Measurements from ENCODE around the gene ARHGAP5.

DNA sequence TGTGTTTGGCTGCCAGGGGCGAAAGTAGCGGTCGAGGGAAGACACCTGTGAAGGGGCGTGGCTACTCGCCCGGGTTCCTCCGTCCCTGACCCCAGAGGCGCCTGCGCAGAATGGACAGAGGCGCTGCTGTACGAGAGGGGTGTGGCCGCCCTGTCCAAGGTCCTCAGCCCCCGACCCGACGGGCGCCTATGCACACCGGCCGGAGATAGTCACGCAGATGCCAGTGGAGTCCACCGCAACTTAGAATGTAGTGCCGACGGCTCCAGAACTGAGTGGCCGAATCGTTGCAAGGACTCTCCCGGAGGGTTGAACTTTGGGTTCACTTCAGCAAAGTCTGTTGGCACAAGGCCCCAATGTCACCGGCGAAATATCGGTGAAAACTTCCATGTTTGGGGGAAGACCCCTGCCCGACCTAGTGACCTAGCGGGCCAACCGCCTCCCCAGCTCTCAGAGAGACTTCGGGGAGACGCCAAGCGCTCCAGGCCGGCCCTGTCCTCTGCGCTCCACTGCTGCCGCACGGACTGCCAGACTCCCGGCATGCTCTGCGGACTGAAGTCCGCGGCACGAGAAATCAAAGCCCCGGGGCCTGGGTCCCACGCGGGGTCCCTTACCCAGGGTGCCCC, 124.2 kb downstream of the ARHGAP5 start:
- no peak for TF ChIP-seq PRDM10 (IDR thresholded peaks at IDR 0.05; ENCODE audit: partially characterized antibody)
- TF ChIP-seq CBX1 (IDR thresholded peaks at IDR 0.05; ENCODE audit: low read depth): no peak
- TF ChIP-seq CBX5 (IDR thresholded peaks at IDR 0.05; ENCODE audit: borderline replicate concordance, low read depth): no peak
- TF ChIP-seq FUS (optimal IDR thresholded peaks at IDR 0.05; ENCODE audit: low read depth, low read length): no peak
- no peak for TF ChIP-seq TAF15 (IDR thresholded peaks at IDR 0.05; ENCODE audit: low read depth, low read length)
- no peak for TF ChIP-seq ZBTB33 (CRISPR knock-in tag; IDR thresholded peaks at IDR 0.05)
- TF ChIP-seq ZNF263 (CRISPR knock-in tag; IDR thresholded peaks at IDR 0.05; ENCODE audit: borderline replicate concordance): no peak
- TF ChIP-seq, protein P1, sequence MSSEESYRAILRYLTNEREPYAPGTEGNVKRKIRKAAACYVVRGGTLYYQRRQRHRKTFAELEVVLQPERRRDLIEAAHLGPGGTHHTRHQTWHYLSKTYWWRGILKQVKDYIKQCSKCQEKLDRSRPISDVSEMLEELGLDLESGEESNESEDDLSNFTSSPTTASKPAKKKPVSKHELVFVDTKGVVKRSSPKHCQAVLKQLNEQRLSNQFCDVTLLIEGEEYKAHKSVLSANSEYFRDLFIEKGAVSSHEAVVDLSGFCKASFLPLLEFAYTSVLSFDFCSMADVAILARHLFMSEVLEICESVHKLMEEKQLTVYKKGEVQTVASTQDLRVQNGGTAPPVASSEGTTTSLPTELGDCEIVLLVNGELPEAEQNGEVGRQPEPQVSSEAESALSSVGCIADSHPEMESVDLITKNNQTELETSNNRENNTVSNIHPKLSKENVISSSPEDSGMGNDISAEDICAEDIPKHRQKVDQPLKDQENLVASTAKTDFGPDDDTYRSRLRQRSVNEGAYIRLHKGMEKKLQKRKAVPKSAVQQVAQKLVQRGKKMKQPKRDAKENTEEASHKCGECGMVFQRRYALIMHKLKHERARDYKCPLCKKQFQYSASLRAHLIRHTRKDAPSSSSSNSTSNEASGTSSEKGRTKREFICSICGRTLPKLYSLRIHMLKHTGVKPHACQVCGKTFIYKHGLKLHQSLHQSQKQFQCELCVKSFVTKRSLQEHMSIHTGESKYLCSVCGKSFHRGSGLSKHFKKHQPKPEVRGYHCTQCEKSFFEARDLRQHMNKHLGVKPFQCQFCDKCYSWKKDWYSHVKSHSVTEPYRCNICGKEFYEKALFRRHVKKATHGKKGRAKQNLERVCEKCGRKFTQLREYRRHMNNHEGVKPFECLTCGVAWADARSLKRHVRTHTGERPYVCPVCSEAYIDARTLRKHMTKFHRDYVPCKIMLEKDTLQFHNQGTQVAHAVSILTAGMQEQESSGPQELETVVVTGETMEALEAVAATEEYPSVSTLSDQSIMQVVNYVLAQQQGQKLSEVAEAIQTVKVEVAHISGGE (CRISPR knock-in tag; IDR thresholded peaks at IDR 0.05): no peak
- no peak for TF ChIP-seq SREBF1 (IDR thresholded peaks at IDR 0.05; ENCODE audit: borderline replicate concordance, low read depth, low read length)
- TF ChIP-seq ZFP1 (CRISPR knock-in tag; IDR thresholded peaks at IDR 0.05): no peak
- TF ChIP-seq SNIP1 (IDR thresholded peaks at IDR 0.05; ENCODE audit: low read depth): no peak
- no peak for TF ChIP-seq TCF7 (IDR thresholded peaks at IDR 0.05; ENCODE audit: borderline replicate concordance)
- no peak for TF ChIP-seq CHD1 (IDR thresholded peaks at IDR 0.05; ENCODE audit: low read length)
- no peak for TF ChIP-seq EZH2 (IDR thresholded peaks at IDR 0.05; ENCODE audit: borderline replicate concordance, low read depth, low read length)

Measured in K562 (cell line).